H9 (cell line): ENCODE measurements around the gene STAC. TPM values are rescaled to one million over a fixed set of nuclear protein-coding genes. Genes with fewer than 3 reads are reported as not detected.
"Not testable (repeated sequence)": the region's sequence is repeated elsewhere in the genome, so short reads cannot be mapped to it uniquely, and the experiment has no call there.

Experiments
- DNase-seq: peaks from one replicate; pipeline ENCODE4 v3.0.0-alpha.2; 2017
- H2AFZ ChIP-seq: one replicate; pipeline ENCODE4 v1.6.1; 2013; ENCODE audit warnings: mild to moderate bottlenecking, low read length, control low read depth, moderate library complexity
- H2AK5ac ChIP-seq: 2 replicates; pipeline ENCODE4 v1.6.1; 2013; ENCODE audit warnings: low read length, control low read depth, mixed read lengths; ENCODE audit not compliant: insufficient read length
- H2BK120ac ChIP-seq: one replicate; pipeline ENCODE4 v1.6.1; 2013; ENCODE audit warnings: low read depth, mild to moderate bottlenecking, low read length, control low read depth, inconsistent platforms; ENCODE audit not compliant: poor library complexity, severe bottlenecking
- H2BK12ac ChIP-seq: 2 replicates; pipeline ENCODE4 v1.6.1; 2013; ENCODE audit warnings: low read length, control low read depth, mixed read lengths, low read depth; ENCODE audit not compliant: insufficient read length
- H2BK15ac ChIP-seq: 2 replicates; pipeline ENCODE4 v1.6.1; 2013; ENCODE audit warnings: low read depth, low read length, control low read depth
- H2BK20ac ChIP-seq: one replicate; pipeline ENCODE4 v1.6.1; 2013; ENCODE audit warnings: low read depth, mild to moderate bottlenecking, low read length, control low read depth, inconsistent platforms; ENCODE audit not compliant: poor library complexity, severe bottlenecking
- H2BK5ac ChIP-seq: 2 replicates; pipeline ENCODE4 v1.6.1; 2013; ENCODE audit warnings: low read length, control low read depth, mixed read lengths; ENCODE audit not compliant: insufficient read length
- H3K14ac ChIP-seq: 2 replicates; pipeline ENCODE4 v1.6.1; 2013; ENCODE audit warnings: low read length, control low read depth; ENCODE audit not compliant: insufficient read depth
- H3K18ac ChIP-seq: 2 replicates; pipeline ENCODE4 v1.6.1; 2013; ENCODE audit warnings: low read depth, mild to moderate bottlenecking, mixed read lengths, low read length, control low read depth; ENCODE audit not compliant: insufficient read length
- H3K23ac ChIP-seq: 2 replicates; pipeline ENCODE4 v1.6.1; 2013; ENCODE audit warnings: low read length, control low read depth, mixed read lengths, low read depth; ENCODE audit not compliant: insufficient read length
- H3K23me2 ChIP-seq: 2 replicates; pipeline ENCODE4 v1.6.1; 2013; ENCODE audit warnings: low read depth, mild to moderate bottlenecking, mixed read lengths, low read length, control low read depth; ENCODE audit not compliant: insufficient read length, poor library complexity, severe bottlenecking
- H3K27ac ChIP-seq: 2 replicates; pipeline ENCODE4 v1.5.1; 2013; ENCODE audit warnings: low read length, control low read depth, mixed read lengths, low read depth; ENCODE audit not compliant: insufficient read length
- H3K27me3 ChIP-seq: 2 replicates; pipeline ENCODE4 v1.6.1; 2013; ENCODE audit warnings: low read length, control low read depth, inconsistent platforms; ENCODE audit not compliant: insufficient read depth
- H3K4ac ChIP-seq: 2 replicates; pipeline ENCODE4 v1.6.1; 2013; ENCODE audit warnings: low read depth, mild to moderate bottlenecking, control low read depth, inconsistent platforms, low read length, moderate library complexity
- H3K4me1 ChIP-seq: 2 replicates; pipeline ENCODE4 v1.6.1; 2013; ENCODE audit warnings: low read length, control low read depth, inconsistent platforms; ENCODE audit not compliant: insufficient read depth
- H3K4me2 ChIP-seq: 2 replicates; pipeline ENCODE4 v1.6.1; 2013; ENCODE audit warnings: low read length, control low read depth, mixed read lengths; ENCODE audit not compliant: insufficient read length, insufficient read depth
- H3K56ac ChIP-seq: 2 replicates; pipeline ENCODE4 v1.6.1; 2013; ENCODE audit warnings: low read depth, mild to moderate bottlenecking, mixed read lengths, low read length, control low read depth; ENCODE audit not compliant: insufficient read length
- H3K79me1 ChIP-seq: 2 replicates; pipeline ENCODE4 v1.6.1; 2013; ENCODE audit warnings: low read depth, mild to moderate bottlenecking, moderate library complexity, low read length, control low read depth, inconsistent platforms; ENCODE audit not compliant: insufficient read depth, poor library complexity, severe bottlenecking
- H3K79me2 ChIP-seq: 2 replicates; pipeline ENCODE4 v1.6.1; 2013; ENCODE audit warnings: low read length, control low read depth, inconsistent platforms; ENCODE audit not compliant: insufficient read depth
- H3K9ac ChIP-seq: 2 replicates; pipeline ENCODE4 v1.6.1; 2013; ENCODE audit warnings: low read length, control low read depth, mixed read lengths; ENCODE audit not compliant: insufficient read length; ENCODE audit errors: extremely low read depth
- H3K9me3 ChIP-seq: one replicate; pipeline ENCODE4 v1.6.1; 2013; ENCODE audit warnings: low read depth, low read length, inconsistent platforms; ENCODE audit not compliant: control insufficient read depth
- H3T11ph ChIP-seq: one replicate; pipeline ENCODE4 v1.6.1; 2013; ENCODE audit warnings: mild to moderate bottlenecking, low read length, control low read depth, inconsistent platforms
- H4K20me1 ChIP-seq: one replicate; pipeline ENCODE4 v1.6.1; 2013; ENCODE audit not compliant: control insufficient read depth, insufficient read length, insufficient read depth
- H4K5ac ChIP-seq: 2 replicates; pipeline ENCODE4 v1.6.1; 2013; ENCODE audit warnings: low read depth, mild to moderate bottlenecking, mixed read lengths, low read length, control low read depth; ENCODE audit not compliant: insufficient read length
- H4K8ac ChIP-seq: replicated peaks from 2 replicates; pipeline ENCODE4 v1.6.1; 2013; ENCODE audit warnings: low read length, control low read depth, mixed read lengths, low read depth; ENCODE audit not compliant: insufficient read length
- H4K91ac ChIP-seq: 2 replicates; pipeline ENCODE4 v1.6.1; 2013; ENCODE audit warnings: low read depth, mild to moderate bottlenecking, moderate library complexity, mixed read lengths, low read length, control low read depth; ENCODE audit not compliant: insufficient read length
- H3K27ac Mint-ChIP-seq, 3 experiments: 2 replicates in 2 of 3; 3 replicates in 1 of 3; pipeline ENCODE4 v1.8.0; 2020 to 2021; ENCODE audit warnings: mixed read lengths in 3 of 3, mild to moderate bottlenecking in 1 of 3, moderate library complexity in 1 of 3
- H3K27me3 Mint-ChIP-seq: 2 replicates; pipeline ENCODE4 v1.8.0; 2021; ENCODE audit warnings: low read depth, mild to moderate bottlenecking, moderate library complexity, mixed read lengths
- H3K36me3 Mint-ChIP-seq, 3 experiments: 2 replicates in 2 of 3; 3 replicates in 1 of 3; pipeline ENCODE4 v1.8.0; 2020 to 2021; ENCODE audit warnings: low read depth in 3 of 3, mixed read lengths in 3 of 3; ENCODE audit not compliant: insufficient read depth in 1 of 3
- H3K4me1 Mint-ChIP-seq, 2 experiments: 2 replicates each; pipeline ENCODE4 v1.8.0; 2020; ENCODE audit warnings: mixed read lengths in 2 of 2
- H3K4me3 Mint-ChIP-seq, 2 experiments: 2 replicates in 1 of 2; 3 replicates in 1 of 2; pipeline ENCODE4 v1.8.0; 2020 to 2021; ENCODE audit warnings: mild to moderate bottlenecking in 2 of 2, mixed read lengths in 2 of 2, moderate library complexity in 1 of 2
- H3K9me3 Mint-ChIP-seq, 2 experiments: 2 replicates in 1 of 2; 3 replicates in 1 of 2; pipeline ENCODE4 v1.8.0; 2020; ENCODE audit warnings: mild to moderate bottlenecking in 2 of 2, mixed read lengths in 2 of 2, moderate library complexity in 1 of 2
- WGBS: extraction: QIAGEN DNeasy Blood & Tissue Kit; methylation state at CpG from one replicate; pipeline ENCODE4 v1.1.7; 2013; ENCODE audit warnings: missing lambda C conversion rate, low lambda C conversion rate, mixed read lengths; ENCODE audit not compliant: insufficient read length; ENCODE audit errors: extremely low coverage; 5-methylcytosine and 5-hydroxymethylcytosine counted together
- total RNA-seq: library from RNA; stranded (reverse); gene quantifications from 2 replicates; pipeline ENCODE4 v1.2.1, GENCODE V29; 2021
- TF ChIP-seq, protein P1 (sequence below): fragments of 200-600 bp; sonication (generic); conservative IDR thresholded peaks from 3 replicates; pipeline ENCODE4 v1.8.0; 2021; ENCODE audit warnings: antibody characterized with exemption, mild to moderate bottlenecking

STAC gene
- total RNA-seq, 1 experiment from 2014 or later = 3.0 TPM

GRCh38 chr3:36496684-36497633, 116.7 kb downstream of the STAC start:
- Histone ChIP-seq H3K14ac (no peak overlapping the region), H3K79me1 (no peaks in the 10 kb centered on the region), H3K18ac (no peak overlapping the region), H2AFZ (no peak overlapping the region), H3K4ac (no peak overlapping the region), H2BK12ac (no peak overlapping the region), H3K79me2 (no peaks in the 10 kb centered on the region), H2AK5ac (no peak overlapping the region), H3K23ac (no peak overlapping the region), H3T11ph (no peak overlapping the region), H3K4me1 (no peaks in the 10 kb centered on the region), H2BK5ac (no peak overlapping the region), H3K4me2 (no peak overlapping the region), H3K27me3 (no peaks in the 10 kb centered on the region), H2BK120ac (no peak overlapping the region), H3K9me3 (no peaks in the 10 kb centered on the region), H3K9ac (no peak overlapping the region), H3K56ac (no peak overlapping the region), H3K27ac (no peak overlapping the region), H4K5ac (no peak overlapping the region), H4K8ac (no peak overlapping the region), H4K91ac (no peak overlapping the region), H2BK20ac (no peak overlapping the region), H3K23me2 (no peaks in the 10 kb centered on the region), H4K20me1 (no peaks in the 10 kb centered on the region), H2BK15ac (no peak overlapping the region)
- TF ChIP-seq, protein P1, sequence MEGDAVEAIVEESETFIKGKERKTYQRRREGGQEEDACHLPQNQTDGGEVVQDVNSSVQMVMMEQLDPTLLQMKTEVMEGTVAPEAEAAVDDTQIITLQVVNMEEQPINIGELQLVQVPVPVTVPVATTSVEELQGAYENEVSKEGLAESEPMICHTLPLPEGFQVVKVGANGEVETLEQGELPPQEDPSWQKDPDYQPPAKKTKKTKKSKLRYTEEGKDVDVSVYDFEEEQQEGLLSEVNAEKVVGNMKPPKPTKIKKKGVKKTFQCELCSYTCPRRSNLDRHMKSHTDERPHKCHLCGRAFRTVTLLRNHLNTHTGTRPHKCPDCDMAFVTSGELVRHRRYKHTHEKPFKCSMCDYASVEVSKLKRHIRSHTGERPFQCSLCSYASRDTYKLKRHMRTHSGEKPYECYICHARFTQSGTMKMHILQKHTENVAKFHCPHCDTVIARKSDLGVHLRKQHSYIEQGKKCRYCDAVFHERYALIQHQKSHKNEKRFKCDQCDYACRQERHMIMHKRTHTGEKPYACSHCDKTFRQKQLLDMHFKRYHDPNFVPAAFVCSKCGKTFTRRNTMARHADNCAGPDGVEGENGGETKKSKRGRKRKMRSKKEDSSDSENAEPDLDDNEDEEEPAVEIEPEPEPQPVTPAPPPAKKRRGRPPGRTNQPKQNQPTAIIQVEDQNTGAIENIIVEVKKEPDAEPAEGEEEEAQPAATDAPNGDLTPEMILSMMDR = no peak
- no peaks in the 10 kb centered on the region for H3K36me3 Mint-ChIP-seq
- no CpG with 5 or more reads among the region's 2 CpGs for WGBS
- H3K27ac Mint-ChIP-seq = no peak overlapping the region
- H3K9me3 Mint-ChIP-seq = no peaks in the 10 kb centered on the region
- peaks cover 0 to 3% of the 10 kb centered on the region in 2 experiments; a peak in 1 of 4 replicates for H3K4me1 Mint-ChIP-seq
- no peaks in the 10 kb centered on the region for H3K27me3 Mint-ChIP-seq
- H3K4me3 Mint-ChIP-seq = no peak overlapping the region
- no peak for DNase-seq

DNA sequence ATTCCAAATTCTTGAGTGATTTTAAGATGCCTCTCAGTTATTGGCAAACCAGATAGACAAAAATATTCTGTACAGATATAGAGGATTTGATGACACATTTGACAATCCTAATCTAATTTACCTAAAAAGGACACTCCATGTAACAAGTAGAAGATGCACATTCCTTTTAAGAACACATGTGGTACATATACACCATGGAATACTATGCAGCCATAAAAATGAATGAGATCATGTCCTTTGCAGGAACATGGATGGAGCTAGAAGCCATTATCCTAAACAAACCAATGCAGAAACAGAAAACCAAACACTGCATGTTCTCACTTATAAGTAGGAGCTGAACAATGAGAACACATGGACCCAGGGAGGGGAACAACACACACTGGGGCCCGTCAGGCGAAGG, 119.7 kb downstream of the STAC start:
- H4K5ac ChIP-seq, H4K20me1 ChIP-seq, H3K4me1 ChIP-seq, H3K23me2 ChIP-seq, H3K4ac ChIP-seq, H3K27ac Mint-ChIP-seq, H3T11ph ChIP-seq, H2BK5ac ChIP-seq, H2BK120ac ChIP-seq, H2BK15ac ChIP-seq, H3K18ac ChIP-seq, H3K23ac ChIP-seq, H2BK12ac ChIP-seq, H3K27me3 ChIP-seq, H3K4me1 Mint-ChIP-seq, H3K14ac ChIP-seq, H3K9me3 ChIP-seq, H4K8ac ChIP-seq, H3K9ac ChIP-seq, H3K4me3 Mint-ChIP-seq, H2AFZ ChIP-seq, DNase-seq, H2BK20ac ChIP-seq, H3K79me1 ChIP-seq, H3K56ac ChIP-seq, H3K27ac ChIP-seq, H3K9me3 Mint-ChIP-seq, H3K79me2 ChIP-seq, H3K36me3 Mint-ChIP-seq, H3K27me3 Mint-ChIP-seq, H2AK5ac ChIP-seq, H4K91ac ChIP-seq, H3K4me2 ChIP-seq: not testable (repeated sequence)
- no CpG with 5 or more reads among the region's 2 CpGs for WGBS
